Ishikawa (cell line): ENCODE results near the gene NAPB.

Experiments
- CEBPB ChIP-seq: IDR thresholded peaks from 2 replicates; pipeline ENCODE4 v1.6.1; 2012
- EGR1 ChIP-seq: IDR thresholded peaks from 2 replicates; pipeline ENCODE4 v1.6.1; 2012
- TAF1 ChIP-seq: IDR thresholded peaks from 2 replicates; pipeline ENCODE4 v1.6.1; 2012; ENCODE audit warnings: low read depth, mild to moderate bottlenecking

- no peak for TF ChIP-seq TAF1
- TF ChIP-seq EGR1, result no peak
- TF ChIP-seq CEBPB, result no peak
These were observed 49.8 kb downstream of the NAPB start for GRCh38 chr20:23371496-23371895.
